Left ventricle myocardium inferior (tissue), 1 donor: ENCODE results near the gene HOXA3. TPM values are rescaled to one million over a fixed set of nuclear protein-coding genes. Genes with fewer than 3 reads are reported as not detected.
A peak's percentile ranks its signal among the peaks of the same experiment; 100 is the strongest.

Source experiments
- DNase-seq: peaks from one replicate; pipeline ENCODE4 v3.0.0-alpha.2; 2020
- H3K27ac ChIP-seq: fragments of 200-600 bp; replicated peaks from 2 replicates; pipeline ENCODE4 v1.8.0; 2021
- H3K27me3 ChIP-seq: fragments of 200-600 bp; 2 replicates; pipeline ENCODE4 v1.8.0; 2021; ENCODE audit warnings: low read depth
- H3K36me3 ChIP-seq: fragments of 200-600 bp; 2 replicates; pipeline ENCODE4 v1.8.0; 2021
- H3K4me1 ChIP-seq: fragments of 200-600 bp; 2 replicates; pipeline ENCODE4 v1.8.0; 2021
- H3K4me3 ChIP-seq: fragments of 200-600 bp; 2 replicates; pipeline ENCODE4 v1.8.0; 2021; ENCODE audit warnings: mild to moderate bottlenecking, moderate library complexity
- H3K9me3 ChIP-seq: fragments of 200-600 bp; replicated peaks from 2 replicates; pipeline ENCODE4 v1.8.0; 2021
- intact Hi-C: fragments of 100-400 bp; cut with micrococcal nuclease; formaldehyde crosslinking; loops from one replicate; pipeline ENCODE4 v1.11.0; 2022
- total RNA-seq: library from RNA; stranded (reverse); fragmentation: NEBNext Ultra II Directional; extraction: Animal tissue kit (Norgen Biotek cat#: 25700); gene quantifications from one replicate; pipeline ENCODE4 v1.2.1, GENCODE V29; 2021
- TF ChIP-seq, protein P1 (sequence below): fragments of 200-600 bp; IDR thresholded peaks from 2 replicates; pipeline ENCODE4 v1.8.0; 2021; ENCODE audit warnings: antibody characterized with exemption, mild to moderate bottlenecking, borderline replicate concordance
- donor health status: DM: no; HTN: yes; CAD: no; lungs with severe emphysema.

Gene HOXA3
- total RNA-seq, 1 donor from 2014 or later: not detected

DNA sequence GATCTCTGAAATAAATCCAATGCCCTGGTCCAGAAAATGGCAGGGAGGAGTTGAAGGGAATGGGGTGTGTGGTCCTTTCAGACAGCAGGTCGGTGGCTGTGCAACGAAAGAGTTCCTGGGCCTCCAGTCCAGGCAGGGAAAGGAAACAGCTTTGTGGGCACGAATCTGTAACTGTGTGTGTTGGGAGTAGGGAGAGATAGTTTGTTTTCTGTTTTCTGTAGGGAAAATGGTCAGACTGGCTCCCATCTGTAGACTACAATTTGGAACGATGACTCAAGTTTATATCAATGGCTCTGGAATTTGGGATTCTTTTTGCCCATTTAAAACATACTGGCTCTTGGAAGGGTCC lies 15.5 kb upstream of the HOXA3 start:
- Histone ChIP-seq H3K27ac (no peak overlapping the region), H3K4me1 (peaks cover 48% of the 10 kb centered on the region), H3K36me3 (no peaks in the 10 kb centered on the region), H3K4me3 (no peak overlapping the region), H3K27me3 (peaks cover 100% of the 10 kb centered on the region), H3K9me3 (no peaks in the 10 kb centered on the region)
- DNase-seq: no peak
- intact Hi-C loops: no loop called here
- TF ChIP-seq, protein P1, sequence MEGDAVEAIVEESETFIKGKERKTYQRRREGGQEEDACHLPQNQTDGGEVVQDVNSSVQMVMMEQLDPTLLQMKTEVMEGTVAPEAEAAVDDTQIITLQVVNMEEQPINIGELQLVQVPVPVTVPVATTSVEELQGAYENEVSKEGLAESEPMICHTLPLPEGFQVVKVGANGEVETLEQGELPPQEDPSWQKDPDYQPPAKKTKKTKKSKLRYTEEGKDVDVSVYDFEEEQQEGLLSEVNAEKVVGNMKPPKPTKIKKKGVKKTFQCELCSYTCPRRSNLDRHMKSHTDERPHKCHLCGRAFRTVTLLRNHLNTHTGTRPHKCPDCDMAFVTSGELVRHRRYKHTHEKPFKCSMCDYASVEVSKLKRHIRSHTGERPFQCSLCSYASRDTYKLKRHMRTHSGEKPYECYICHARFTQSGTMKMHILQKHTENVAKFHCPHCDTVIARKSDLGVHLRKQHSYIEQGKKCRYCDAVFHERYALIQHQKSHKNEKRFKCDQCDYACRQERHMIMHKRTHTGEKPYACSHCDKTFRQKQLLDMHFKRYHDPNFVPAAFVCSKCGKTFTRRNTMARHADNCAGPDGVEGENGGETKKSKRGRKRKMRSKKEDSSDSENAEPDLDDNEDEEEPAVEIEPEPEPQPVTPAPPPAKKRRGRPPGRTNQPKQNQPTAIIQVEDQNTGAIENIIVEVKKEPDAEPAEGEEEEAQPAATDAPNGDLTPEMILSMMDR: no peak

DNA sequence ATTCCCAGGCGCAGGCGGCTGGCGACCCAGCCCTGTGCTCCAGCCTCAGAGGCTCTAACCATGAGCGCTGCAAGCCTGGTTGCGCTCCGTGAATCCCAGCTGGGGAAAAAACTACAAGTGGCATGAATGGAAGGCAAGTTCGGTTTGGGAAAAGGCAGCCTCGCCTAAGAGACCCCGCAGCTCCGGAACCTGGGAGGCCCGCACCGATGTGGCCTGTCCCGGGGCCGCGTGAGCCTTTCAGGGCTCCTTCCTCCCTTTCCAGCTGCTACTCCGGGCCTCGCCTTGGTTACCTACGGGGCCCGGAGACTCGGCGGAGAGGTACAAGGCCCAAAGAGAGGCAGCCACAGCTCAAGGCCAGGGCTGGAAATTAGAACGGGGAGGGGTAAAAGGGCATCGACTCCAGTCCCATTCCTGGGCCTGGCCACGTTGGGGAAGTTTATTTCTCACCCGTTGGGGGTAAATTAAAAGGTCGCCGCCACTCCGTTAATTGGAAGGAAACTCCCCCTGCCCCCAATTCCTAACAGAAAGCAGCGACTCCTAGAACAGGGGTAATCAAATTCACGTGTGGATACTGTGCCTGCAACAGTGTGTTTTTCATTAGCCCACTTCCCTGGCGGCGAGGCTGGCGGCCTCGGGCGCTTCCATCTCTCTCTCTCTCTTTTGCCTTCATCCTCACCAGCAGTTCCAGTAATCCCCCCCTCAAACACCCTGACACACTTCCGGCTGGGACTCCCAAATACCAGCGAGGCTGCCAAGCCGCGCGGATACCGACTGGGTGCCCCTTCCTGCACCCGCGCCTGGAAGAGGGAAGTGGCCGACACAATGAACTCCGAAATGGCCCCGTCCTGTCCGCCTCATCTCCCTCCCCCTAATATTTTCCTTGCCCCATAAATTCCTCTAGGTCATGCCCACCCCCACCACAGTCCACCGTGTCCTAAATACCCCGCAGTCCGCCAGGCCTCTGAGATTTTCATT lies 14.4 kb upstream of the HOXA3 start:
- Histone ChIP-seq H3K4me3 (peak overlapping the region; percentile 54), H3K27ac (no peak overlapping the region), H3K4me1 (peaks cover 39% of the 10 kb centered on the region), H3K9me3 (no peaks in the 10 kb centered on the region), H3K27me3 (peaks cover 100% of the 10 kb centered on the region), H3K36me3 (no peaks in the 10 kb centered on the region)
- intact Hi-C loops: no loop called here
- TF ChIP-seq, protein P1: no peak
- peak; percentile 1 for DNase-seq

DNA sequence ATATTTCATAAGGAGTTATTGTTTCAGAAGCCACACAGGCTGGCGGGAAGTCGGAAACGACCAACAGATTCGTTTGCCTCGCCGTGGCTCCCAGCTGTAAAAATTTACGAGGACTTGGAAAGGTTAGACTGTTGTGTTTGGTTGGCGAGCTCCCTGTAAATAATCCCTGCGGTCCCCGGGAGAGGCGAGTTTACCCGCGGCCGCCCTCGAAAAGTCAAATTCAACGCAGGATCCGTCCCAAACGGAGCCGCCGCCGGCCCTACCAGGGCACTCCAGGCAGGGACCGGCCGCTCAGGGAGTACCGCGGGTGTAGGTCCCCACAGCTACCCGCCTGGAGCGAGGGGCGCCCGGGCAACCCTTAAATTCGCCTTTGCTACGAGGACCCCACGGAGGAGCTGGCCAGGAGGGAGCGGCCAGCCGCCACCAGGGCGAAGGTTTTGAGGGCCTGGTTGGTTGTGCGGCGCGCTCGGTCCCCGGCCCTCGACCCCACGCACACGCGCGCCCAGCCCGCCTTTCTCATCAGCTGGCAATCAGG lies 13.7 kb upstream of the HOXA3 start:
- peak; percentile 9 for DNase-seq
- TF ChIP-seq, protein P1: no peak
- H3K27ac ChIP-seq: no peak overlapping the region
- intact Hi-C loops: no loop called here
- H3K9me3 ChIP-seq: no peaks in the 10 kb centered on the region
- H3K4me1 ChIP-seq: peaks cover 44% of the 10 kb centered on the region
- H3K36me3 ChIP-seq: no peaks in the 10 kb centered on the region
- H3K4me3 ChIP-seq: peak overlapping the region; percentile 54
- H3K27me3 ChIP-seq: peaks cover 100% of the 10 kb centered on the region

DNA sequence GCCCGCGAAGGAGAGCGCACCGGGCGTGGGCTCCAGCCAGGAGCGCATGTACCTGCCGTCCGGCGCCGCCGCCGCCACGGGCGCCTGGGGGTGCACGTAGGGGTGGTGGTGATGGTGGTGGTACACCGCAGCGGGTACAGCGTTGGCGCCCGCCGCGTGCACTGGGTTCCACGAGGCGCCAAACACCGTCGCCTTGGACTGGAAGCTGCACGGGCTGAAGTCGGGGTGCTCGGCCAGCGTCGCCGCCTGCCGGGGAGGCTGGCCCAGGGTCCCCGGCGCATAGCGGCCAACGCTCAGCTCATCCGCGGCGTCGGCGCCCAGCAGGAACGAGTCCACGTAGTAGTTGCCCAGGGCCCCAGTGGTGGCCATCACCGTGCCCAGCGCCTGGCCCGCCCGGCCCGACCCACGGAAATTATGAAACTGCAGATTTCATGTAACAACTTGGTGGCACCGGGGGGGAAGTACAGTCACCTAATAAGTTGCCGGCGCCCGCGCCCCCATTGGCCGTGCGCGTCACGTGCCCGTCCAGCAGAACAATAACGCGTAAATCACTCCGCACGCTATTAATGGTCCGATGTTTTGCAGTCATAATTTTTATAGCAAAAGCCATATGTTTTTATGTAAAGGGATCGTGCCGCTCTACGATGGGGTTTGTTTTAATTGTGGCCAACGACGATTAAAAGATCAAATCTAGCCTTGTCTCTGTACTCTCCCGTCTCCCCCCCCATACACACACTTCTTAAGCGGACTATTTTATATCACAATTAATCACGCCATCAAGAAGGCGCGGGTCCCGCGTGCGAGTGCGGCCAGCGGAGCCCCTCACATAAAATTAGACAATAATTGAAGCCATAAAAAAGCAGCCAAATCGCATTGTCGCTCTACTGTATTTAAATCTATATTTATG lies 13.0 kb upstream of the HOXA3 start, which contains the start of gene HOXA9:
HOXA9 (minus strand) TSS at position 449 of the 907 bp plus-strand sequence; CDS start at position 369, 80 bp downstream.
- intact Hi-C loops: no loop called here
- DNase-seq: peak; percentile 32
- Histone ChIP-seq H3K27ac (no peak within 1 kb of the TSS), H3K27me3 (peaks cover 100% of the 10 kb centered on the region), H3K36me3 (no peaks in the 10 kb centered on the region), H3K9me3 (no peaks in the 10 kb centered on the region), H3K4me3 (peak within 1 kb of the TSS; percentile 54), H3K4me1 (peaks cover 52% of the 10 kb centered on the region)
- TF ChIP-seq, protein P1: no peak
